Measurements from ENCODE around the gene GSE1. TPM values are rescaled to one million over a fixed set of nuclear protein-coding genes. Genes with fewer than 3 reads are reported as not detected.

The GSE1 gene
- total RNA-seq, 1 experiment from 2014 or later: 1.9 TPM

DNA sequence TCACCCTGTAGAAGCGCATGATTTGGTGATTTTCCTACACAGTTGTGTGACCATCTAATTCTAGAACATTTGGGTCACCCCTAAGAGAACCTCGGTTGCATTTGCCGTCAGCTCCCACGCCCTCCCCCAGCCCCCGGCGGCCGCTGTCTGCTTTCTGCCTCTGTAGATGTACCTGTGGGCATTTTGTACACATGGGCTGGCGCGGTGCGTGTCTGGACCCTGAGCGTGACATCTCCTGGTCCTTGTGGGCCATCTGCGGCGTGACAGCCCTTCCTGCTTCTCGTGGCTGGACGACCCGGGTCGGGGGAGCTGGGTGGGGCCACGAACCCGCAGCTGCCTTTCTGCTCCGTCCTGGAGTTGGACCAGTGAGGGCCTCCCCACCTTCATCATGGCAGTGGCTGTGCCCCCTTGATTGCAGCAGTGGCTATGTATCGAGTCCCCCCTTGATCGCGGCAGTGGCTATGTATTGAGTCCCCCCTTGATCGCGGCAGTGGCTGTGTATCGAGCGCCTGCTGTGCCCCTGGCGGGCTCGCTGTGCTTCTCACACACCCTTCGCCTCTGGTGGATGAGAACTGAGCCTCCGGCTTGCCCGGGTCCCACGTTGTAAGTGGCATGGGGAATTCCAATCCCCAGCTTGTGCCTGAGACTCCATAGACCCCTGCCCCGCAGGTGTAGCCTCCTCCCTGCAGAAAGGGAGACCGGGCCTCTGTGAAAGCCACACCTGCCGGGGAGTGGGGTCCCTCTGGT is 24.1 kb downstream of the GSE1 start:
- H3K27me3 ChIP-seq (ENCODE audit: low read length): no peaks in the 10 kb centered on the region
- H2AFZ ChIP-seq (ENCODE audit: low read length): no peak overlapping the region
- H3K79me2 ChIP-seq (ENCODE audit: low read length): no peaks in the 10 kb centered on the region
- no peak overlapping the region for H3K4me3 ChIP-seq (ENCODE audit: low read length)
- no peak overlapping the region for H3K27ac ChIP-seq (ENCODE audit: low read length)
- H3K9me2 ChIP-seq (replicated peaks; ENCODE audit: insufficient read depth, low read length): no peaks in the 10 kb centered on the region
- no peaks in the 10 kb centered on the region for H3K9me3 ChIP-seq (ENCODE audit: low read length)
- no peak overlapping the region for H3K9ac ChIP-seq (ENCODE audit: low read length)
- peaks cover 4% of the 10 kb centered on the region; the same call in 1 of the 2 replicates for H4K20me1 ChIP-seq (ENCODE audit: insufficient read depth, low read depth, low read length)
- no peaks in the 10 kb centered on the region for H3K4me1 ChIP-seq (ENCODE audit: low read length)
- no peak overlapping the region for H3K4me2 ChIP-seq (ENCODE audit: low read depth, low read length, poor library complexity, severe bottlenecking)
- H3K36me3 ChIP-seq (ENCODE audit: insufficient read depth, low read length): no peaks in the 10 kb centered on the region
- no peak for DNase-seq

DNA sequence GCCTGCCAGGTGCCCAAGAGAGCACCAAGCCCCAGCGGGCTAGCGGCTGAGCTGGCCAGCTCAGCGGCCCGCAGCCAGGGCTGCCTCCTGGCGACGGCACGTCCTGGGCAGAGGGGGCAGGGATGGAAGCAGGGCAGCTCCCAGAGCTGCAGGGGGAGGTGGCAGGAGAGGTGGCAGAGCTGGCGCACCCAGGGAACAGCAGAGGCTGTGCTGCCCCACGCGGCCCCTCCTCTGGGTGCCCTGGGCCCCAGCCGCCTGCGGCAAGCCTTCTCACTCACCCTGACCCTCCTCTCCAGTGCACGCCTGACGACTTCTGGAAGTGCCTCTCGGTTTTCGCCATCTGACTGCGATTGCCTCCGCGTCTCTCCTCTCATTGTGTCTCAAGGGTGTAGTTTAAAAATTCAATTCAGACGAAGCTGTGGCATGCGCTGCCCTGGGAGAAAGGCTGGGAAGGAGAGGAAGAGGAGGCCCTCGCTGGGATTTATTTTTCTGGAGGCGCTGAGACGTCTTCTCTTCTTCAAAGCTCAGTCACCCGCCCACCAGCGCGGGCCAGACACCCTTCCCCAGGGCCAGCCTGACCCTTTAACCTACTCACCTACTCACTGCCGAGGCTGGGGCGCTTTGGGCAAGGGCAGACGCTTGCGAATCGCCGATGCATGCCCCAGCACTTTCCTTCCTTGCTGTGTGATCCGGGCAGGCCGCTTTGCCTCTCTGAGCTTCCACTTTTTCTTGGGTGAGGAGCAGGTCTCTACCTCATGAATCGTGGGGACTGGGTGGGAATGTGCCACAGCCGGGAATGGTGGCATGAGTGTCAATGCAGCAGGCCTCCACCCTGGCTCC is 24.9 kb downstream of the GSE1 start:
- Histone ChIP-seq H3K79me2 (ENCODE audit: low read length) (no peaks in the 10 kb centered on the region), H3K36me3 (ENCODE audit: insufficient read depth, low read length) (no peaks in the 10 kb centered on the region), H4K20me1 (ENCODE audit: insufficient read depth, low read depth, low read length) (peaks cover 4% of the 10 kb centered on the region; the same call in 1 of the 2 replicates), H3K4me2 (ENCODE audit: low read depth, low read length, poor library complexity, severe bottlenecking) (no peak overlapping the region), H3K9me2 (replicated peaks; ENCODE audit: insufficient read depth, low read length) (no peaks in the 10 kb centered on the region), H3K4me3 (ENCODE audit: low read length) (no peak overlapping the region), H2AFZ (ENCODE audit: low read length) (no peak overlapping the region), H3K27me3 (ENCODE audit: low read length) (no peaks in the 10 kb centered on the region), H3K9ac (ENCODE audit: low read length) (no peak overlapping the region), H3K4me1 (ENCODE audit: low read length) (no peaks in the 10 kb centered on the region), H3K9me3 (ENCODE audit: low read length) (no peaks in the 10 kb centered on the region), H3K27ac (ENCODE audit: low read length) (no peak overlapping the region)
- no peak for DNase-seq

DNA sequence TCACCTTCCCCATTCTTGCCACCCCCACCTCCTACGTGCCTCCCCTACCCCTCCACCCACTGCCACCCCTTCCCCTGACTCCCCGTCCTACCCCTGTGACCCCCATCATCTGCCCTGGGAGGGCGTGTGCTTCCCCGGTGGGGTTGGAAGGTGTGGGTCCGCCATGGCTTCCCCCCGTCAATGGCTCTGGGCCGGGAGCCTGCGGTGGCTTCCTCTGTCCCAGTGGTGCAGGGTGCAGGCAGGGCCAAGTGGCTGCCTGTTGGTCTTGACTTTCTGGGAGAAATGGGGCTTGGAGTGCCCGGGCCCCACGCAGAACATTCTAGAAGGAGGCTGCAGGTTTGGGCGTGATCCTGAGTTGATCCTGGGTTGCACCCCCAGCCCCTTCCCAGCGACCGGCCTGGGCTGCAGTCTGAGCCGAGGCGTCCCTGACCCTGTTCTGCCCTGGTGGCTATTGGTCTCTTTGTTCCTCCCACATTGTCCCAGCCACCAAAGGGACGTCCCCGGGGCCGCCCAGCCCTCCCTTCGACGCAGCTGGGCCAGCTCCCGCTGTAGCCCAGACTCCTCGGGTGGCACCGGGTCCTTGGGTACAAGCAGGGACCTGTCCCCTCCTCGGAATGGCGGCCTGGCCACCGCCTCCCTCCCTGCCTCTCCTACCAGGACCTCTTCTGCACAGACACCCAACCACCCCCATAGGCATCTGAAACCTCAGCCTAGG is 25.7 kb downstream of the GSE1 start:
- H3K36me3 ChIP-seq (ENCODE audit: insufficient read depth, low read length): no peaks in the 10 kb centered on the region
- H2AFZ ChIP-seq (ENCODE audit: low read length): no peak overlapping the region
- no peak overlapping the region for H3K4me2 ChIP-seq (ENCODE audit: low read depth, low read length, poor library complexity, severe bottlenecking)
- no peak overlapping the region for H3K9ac ChIP-seq (ENCODE audit: low read length)
- no peaks in the 10 kb centered on the region for H3K4me1 ChIP-seq (ENCODE audit: low read length)
- H3K9me3 ChIP-seq (ENCODE audit: low read length): no peaks in the 10 kb centered on the region
- H3K79me2 ChIP-seq (ENCODE audit: low read length): no peaks in the 10 kb centered on the region
- H3K9me2 ChIP-seq (replicated peaks; ENCODE audit: insufficient read depth, low read length): no peaks in the 10 kb centered on the region
- no peak overlapping the region for H3K4me3 ChIP-seq (ENCODE audit: low read length)
- H4K20me1 ChIP-seq (ENCODE audit: insufficient read depth, low read depth, low read length): peaks cover 4% of the 10 kb centered on the region; the same call in 1 of the 2 replicates
- DNase-seq: no peak
- no peaks in the 10 kb centered on the region for H3K27me3 ChIP-seq (ENCODE audit: low read length)
- H3K27ac ChIP-seq (ENCODE audit: low read length): no peak overlapping the region

DNA sequence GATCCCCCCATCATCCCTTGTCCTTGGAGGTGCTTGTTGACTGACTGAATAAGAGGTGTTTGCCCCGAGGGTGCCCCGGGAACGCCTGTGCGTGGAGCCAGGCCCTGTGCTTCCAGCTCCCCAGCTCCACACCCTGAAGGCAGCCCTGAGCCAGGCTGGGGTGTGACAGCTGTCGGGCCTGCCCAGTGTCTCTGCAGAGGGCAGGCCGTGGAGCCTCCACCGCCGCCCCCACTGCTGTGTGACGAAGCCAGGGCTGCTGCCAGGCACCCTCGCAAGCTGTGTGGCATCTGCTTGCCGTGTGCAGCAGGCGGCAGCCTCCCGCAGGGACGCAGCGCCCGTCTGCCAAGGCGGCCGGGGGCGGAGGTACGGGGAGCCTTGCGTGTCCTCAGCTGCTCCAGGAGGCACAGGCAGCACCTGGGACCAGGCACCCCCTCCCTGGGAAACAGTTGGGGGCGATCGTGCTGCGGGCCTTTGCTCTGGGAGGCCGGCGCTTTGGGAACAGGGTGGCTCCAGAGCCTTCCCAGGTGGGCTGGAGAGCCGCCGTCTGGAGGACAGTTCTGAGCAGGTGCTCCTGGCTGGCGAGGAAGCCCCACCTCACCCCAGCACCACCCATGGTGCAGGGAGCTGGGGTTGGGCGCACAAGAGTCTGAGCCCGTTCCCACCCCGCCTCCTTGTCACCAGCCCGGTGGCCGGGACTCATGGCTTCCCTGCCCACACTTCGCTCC is 26.6 kb downstream of the GSE1 start:
- H3K4me2 ChIP-seq (ENCODE audit: low read depth, low read length, poor library complexity, severe bottlenecking): no peak overlapping the region
- no peaks in the 10 kb centered on the region for H3K4me1 ChIP-seq (ENCODE audit: low read length)
- no peak overlapping the region for H3K27ac ChIP-seq (ENCODE audit: low read length)
- peaks cover 4% of the 10 kb centered on the region; the same call in 1 of the 2 replicates for H4K20me1 ChIP-seq (ENCODE audit: insufficient read depth, low read depth, low read length)
- no peak for DNase-seq
- H3K4me3 ChIP-seq (ENCODE audit: low read length): no peak overlapping the region
- H3K9ac ChIP-seq (ENCODE audit: low read length): no peak overlapping the region
- H3K27me3 ChIP-seq (ENCODE audit: low read length): no peaks in the 10 kb centered on the region
- H3K9me2 ChIP-seq (replicated peaks; ENCODE audit: insufficient read depth, low read length): no peaks in the 10 kb centered on the region
- no peaks in the 10 kb centered on the region for H3K79me2 ChIP-seq (ENCODE audit: low read length)
- no peaks in the 10 kb centered on the region for H3K36me3 ChIP-seq (ENCODE audit: insufficient read depth, low read length)
- no peaks in the 10 kb centered on the region for H3K9me3 ChIP-seq (ENCODE audit: low read length)
- no peak overlapping the region for H2AFZ ChIP-seq (ENCODE audit: low read length)

DNA sequence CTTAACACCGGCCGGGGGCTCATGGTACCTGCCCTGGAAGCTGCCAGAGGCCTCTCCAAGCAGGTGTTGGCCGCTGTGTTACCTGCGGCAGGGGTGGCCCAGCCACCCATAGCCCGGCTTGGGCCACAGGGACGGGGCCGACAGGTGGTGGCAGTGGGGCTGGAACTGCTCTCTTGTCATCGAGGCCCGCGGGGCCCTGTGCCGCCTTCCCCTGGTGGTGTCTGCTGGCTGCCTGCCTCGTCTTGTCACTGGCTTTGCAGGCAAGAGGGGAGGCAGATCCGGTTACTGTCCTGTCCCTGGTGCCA is 27.1 kb downstream of the GSE1 start:
- H2AFZ ChIP-seq (ENCODE audit: low read length): no peak overlapping the region
- no peaks in the 10 kb centered on the region for H3K9me3 ChIP-seq (ENCODE audit: low read length)
- H3K9ac ChIP-seq (ENCODE audit: low read length): no peak overlapping the region
- H3K36me3 ChIP-seq (ENCODE audit: insufficient read depth, low read length): no peaks in the 10 kb centered on the region
- no peaks in the 10 kb centered on the region for H3K4me1 ChIP-seq (ENCODE audit: low read length)
- H3K4me2 ChIP-seq (ENCODE audit: low read depth, low read length, poor library complexity, severe bottlenecking): no peak overlapping the region
- DNase-seq: no peak
- no peaks in the 10 kb centered on the region for H3K9me2 ChIP-seq (replicated peaks; ENCODE audit: insufficient read depth, low read length)
- H3K79me2 ChIP-seq (ENCODE audit: low read length): no peaks in the 10 kb centered on the region
- H3K27me3 ChIP-seq (ENCODE audit: low read length): no peaks in the 10 kb centered on the region
- peaks cover 4% of the 10 kb centered on the region; the same call in 1 of the 2 replicates for H4K20me1 ChIP-seq (ENCODE audit: insufficient read depth, low read depth, low read length)
- H3K27ac ChIP-seq (ENCODE audit: low read length): no peak overlapping the region
- H3K4me3 ChIP-seq (ENCODE audit: low read length): no peak overlapping the region

DNA sequence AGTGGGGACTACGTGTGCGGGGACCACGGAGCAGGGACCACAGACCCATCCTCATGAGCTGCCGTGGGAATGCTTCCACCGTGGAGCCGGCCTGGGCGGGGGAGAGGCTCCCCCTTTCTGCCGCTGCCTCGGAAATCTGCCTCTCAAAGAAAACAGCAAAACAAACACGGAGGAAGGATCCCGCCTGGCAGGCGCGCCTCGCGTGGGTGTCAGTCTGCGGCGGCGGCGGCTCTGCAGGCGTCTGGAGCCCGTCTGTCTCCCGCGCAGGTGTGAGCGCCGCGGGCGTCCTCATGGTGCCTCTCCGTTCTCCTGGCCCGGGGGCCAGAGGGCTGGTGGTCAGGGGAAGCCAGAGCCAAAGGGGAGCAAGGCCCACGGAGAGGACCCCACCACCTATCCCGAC is 27.5 kb downstream of the GSE1 start:
- peaks cover 4% of the 10 kb centered on the region; the same call in 1 of the 2 replicates for H4K20me1 ChIP-seq (ENCODE audit: insufficient read depth, low read depth, low read length)

DNA sequence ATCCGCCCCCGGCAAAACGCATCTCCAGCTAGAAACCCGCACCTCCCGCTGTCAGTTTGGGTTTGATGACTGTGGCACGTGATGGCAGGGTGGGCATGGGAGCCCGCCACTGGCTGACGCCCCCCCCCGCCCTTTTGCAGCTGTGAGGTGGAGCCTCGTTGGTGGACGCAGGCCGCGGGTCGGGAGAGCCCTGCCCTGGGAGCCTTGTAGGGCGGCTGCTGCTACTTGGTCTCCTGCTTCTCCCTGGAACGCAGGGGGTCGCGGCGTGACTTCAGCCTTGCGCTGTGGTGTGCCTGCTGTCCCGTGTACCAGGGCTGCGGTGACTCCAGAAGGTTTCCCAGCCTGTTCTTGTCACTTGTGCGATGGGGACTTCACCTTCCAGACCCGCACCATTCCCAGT is 28.2 kb downstream of the GSE1 start:
- Histone ChIP-seq H3K36me3 (ENCODE audit: insufficient read depth, low read length) (no peaks in the 10 kb centered on the region), H3K9me3 (ENCODE audit: low read length) (no peaks in the 10 kb centered on the region), H3K9me2 (replicated peaks; ENCODE audit: insufficient read depth, low read length) (no peaks in the 10 kb centered on the region), H3K9ac (ENCODE audit: low read length) (no peak overlapping the region), H3K79me2 (ENCODE audit: low read length) (no peaks in the 10 kb centered on the region), H4K20me1 (ENCODE audit: insufficient read depth, low read depth, low read length) (0 out of 2 replicates have a peak, but pooled peaks cover 2% of the 10 kb centered on the region), H3K27me3 (ENCODE audit: low read length) (no peaks in the 10 kb centered on the region), H3K4me1 (ENCODE audit: low read length) (no peaks in the 10 kb centered on the region), H3K27ac (ENCODE audit: low read length) (no peak overlapping the region), H3K4me3 (ENCODE audit: low read length) (no peak overlapping the region), H2AFZ (ENCODE audit: low read length) (no peak overlapping the region), H3K4me2 (ENCODE audit: low read depth, low read length, poor library complexity, severe bottlenecking) (no peak overlapping the region)
- no peak for DNase-seq

More for the DNA sequence above, 27.5 kb downstream of the GSE1 start:
- no peaks in the 10 kb centered on the region for H3K4me1 ChIP-seq (ENCODE audit: low read length)
- no peak overlapping the region for H2AFZ ChIP-seq (ENCODE audit: low read length)
- no peaks in the 10 kb centered on the region for H3K9me2 ChIP-seq (replicated peaks; ENCODE audit: insufficient read depth, low read length)
- no peaks in the 10 kb centered on the region for H3K9me3 ChIP-seq (ENCODE audit: low read length)
- H3K36me3 ChIP-seq (ENCODE audit: insufficient read depth, low read length): no peaks in the 10 kb centered on the region
- no peak overlapping the region for H3K4me2 ChIP-seq (ENCODE audit: low read depth, low read length, poor library complexity, severe bottlenecking)
- no peak for DNase-seq
- H3K27me3 ChIP-seq (ENCODE audit: low read length): no peaks in the 10 kb centered on the region
- H3K9ac ChIP-seq (ENCODE audit: low read length): no peak overlapping the region
- no peak overlapping the region for H3K4me3 ChIP-seq (ENCODE audit: low read length)
- no peak overlapping the region for H3K27ac ChIP-seq (ENCODE audit: low read length)
- no peaks in the 10 kb centered on the region for H3K79me2 ChIP-seq (ENCODE audit: low read length)

Measured in Karpas-422 (cell line).